ENCODE measurements around the gene RTN4RL2.

RTN4RL2 gene

GRCh38 chr11:57460022-57460757, at the start of gene RTN4RL2:
Gene RTN4RL2, plus strand, starts transcription at chr11:57460528. Its CDS starts 338 bp downstream, at chr11:57460866.
- DNase-seq (ENCODE audit: low read depth): no peak
- H3K4me3 ChIP-seq (ENCODE audit: low read depth, low read length): peak within 1 kb of the TSS; percentile 70
- TF ChIP-seq CTCF (IDR thresholded peaks at IDR 0.05; ENCODE audit: control insufficient read depth, extremely low read depth, insufficient read depth): no peak

GRCh38 chr11:57413681-57414080, 46.6 kb upstream of the RTN4RL2 start:
- DNase-seq (ENCODE audit: low read depth): no peak
- H3K4me3 ChIP-seq (ENCODE audit: low read depth, low read length): no peak overlapping the region
- TF ChIP-seq CTCF (IDR thresholded peaks at IDR 0.05; ENCODE audit: control insufficient read depth, extremely low read depth, insufficient read depth): no peak

- DNase-seq (ENCODE audit: low read depth): no peak
- H3K4me3 ChIP-seq (ENCODE audit: low read depth, low read length): no peak overlapping the region
- no peak for TF ChIP-seq CTCF (IDR thresholded peaks at IDR 0.05; ENCODE audit: control insufficient read depth, extremely low read depth, insufficient read depth)
Measured at GRCh38 chr11:57414612-57415212, 45.6 kb upstream of the RTN4RL2 start.

- H3K4me3 ChIP-seq (ENCODE audit: low read depth, low read length): no peak overlapping the region
- no peak for TF ChIP-seq CTCF (IDR thresholded peaks at IDR 0.05; ENCODE audit: control insufficient read depth, extremely low read depth, insufficient read depth)
- no peak for DNase-seq (ENCODE audit: low read depth)
Measured at GRCh38 chr11:57416436-57416835, 43.9 kb upstream of the RTN4RL2 start.

GRCh38 chr11:57417056-57417455, 43.3 kb upstream of the RTN4RL2 start:
- TF ChIP-seq CTCF (IDR thresholded peaks at IDR 0.05; ENCODE audit: control insufficient read depth, extremely low read depth, insufficient read depth): no peak
- no peak overlapping the region for H3K4me3 ChIP-seq (ENCODE audit: low read depth, low read length)
- no peak for DNase-seq (ENCODE audit: low read depth)

GRCh38 chr11:57418131-57418530, 42.2 kb upstream of the RTN4RL2 start:
- no peak for TF ChIP-seq CTCF (IDR thresholded peaks at IDR 0.05; ENCODE audit: control insufficient read depth, extremely low read depth, insufficient read depth)
- DNase-seq (ENCODE audit: low read depth): no peak

More at GRCh38 chr11:57418131-57418530, 42.2 kb upstream of the RTN4RL2 start:
- H3K4me3 ChIP-seq (ENCODE audit: low read depth, low read length): no peak overlapping the region

Measured in LNCaP clone FGC (cell line).